ENCODE results near the gene USP35.

The USP35 gene

GRCh38 chr11:78200061-78200460, 11.3 kb downstream of the USP35 start:
- DNase-seq = no peak

- DNase-seq = no peak
Observed at GRCh38 chr11:78200553-78200952, 11.8 kb downstream of the USP35 start.

GRCh38 chr11:78201096-78201818, 12.5 kb downstream of the USP35 start:
- DNase-seq = no peak

GRCh38 chr11:78202733-78203167, 14.0 kb downstream of the USP35 start:
- no peak for DNase-seq

GRCh38 chr11:78203184-78203583, 14.5 kb downstream of the USP35 start:
- no peak for DNase-seq

- DNase-seq = no peak
Observed at GRCh38 chr11:78205256-78205655, 16.5 kb downstream of the USP35 start.

- no peak for DNase-seq
Observed at GRCh38 chr11:78205691-78206090, 17.0 kb downstream of the USP35 start.

- DNase-seq = no peak
Observed at GRCh38 chr11:78207532-78208256, 19.0 kb downstream of the USP35 start.

GRCh38 chr11:78208257-78209165, 19.8 kb downstream of the USP35 start:
- no peak for DNase-seq

- DNase-seq = no peak
Observed at GRCh38 chr11:78209478-78209877, 20.8 kb downstream of the USP35 start.

GRCh38 chr11:78210000-78210608, 21.4 kb downstream of the USP35 start:
- DNase-seq = no peak

GRCh38 chr11:78211565-78211964, 22.8 kb downstream of the USP35 start:
- no peak for DNase-seq

- DNase-seq = no peak
Observed at GRCh38 chr11:78212586-78213371, 24.1 kb downstream of the USP35 start.

GRCh38 chr11:78213526-78214330, 25.0 kb downstream of the USP35 start:
- DNase-seq = no peak

GRCh38 chr11:78214331-78215194, 25.8 kb downstream of the USP35 start:
- DNase-seq = no peak

- DNase-seq = no peak
Observed at GRCh38 chr11:78216021-78216420, 27.3 kb downstream of the USP35 start.

GRCh38 chr11:78216571-78217287, 28.0 kb downstream of the USP35 start:
- no peak for DNase-seq

- DNase-seq = no peak
Observed at GRCh38 chr11:78217650-78218541, 29.2 kb downstream of the USP35 start.
